A673 (cell line): ENCODE data around the gene TIMP4.

Experiments
- CTCF ChIP-seq: fragments of 300-800, 200-600 bp; sonication (generic); conservative IDR thresholded peaks from 2 replicates; pipeline ENCODE4 v1.5.1; 2017; ENCODE audit warnings: low read depth, mild to moderate bottlenecking, antibody characterized with exemption, low read length, moderate library complexity, mixed read lengths
- EZH2 ChIP-seq: fragments of 200-600 bp; sonication (generic); IDR thresholded peaks from 2 replicates; pipeline ENCODE4 v1.6.1; 2017; ENCODE audit warnings: borderline replicate concordance, low read depth, mild to moderate bottlenecking, mixed read lengths, antibody characterized with exemption, low read length; ENCODE audit not compliant: poor library complexity, severe bottlenecking

- TF ChIP-seq EZH2 (no peak), CTCF (no peak)
These were observed 29.0 kb upstream of the TIMP4 start for GRCh38 chr3:12187448-12188327.
